K562 (cell line): ENCODE results near the gene PNPLA1. TPM values are rescaled to one million over a fixed set of nuclear protein-coding genes. Genes with fewer than 3 reads are reported as not detected.

Source experiments
- BRD9 ChIP-seq: fragments of 450-650 bp; IDR thresholded peaks from 2 replicates; pipeline ENCODE4 v1.6.1; 2018; ENCODE audit warnings: low read depth; ENCODE audit not compliant: partially characterized antibody
- CEBPG ChIP-seq, 3 experiments: fragments of 200-800 bp in 1 of 3; sonication (Bioruptor generic) in 1 of 3; sonication (generic) in 1 of 3; formaldehyde crosslinking in 1 of 3; IDR thresholded peaks in 2 of 3; conservative IDR thresholded peaks in 1 of 3; 2 replicates each; pipeline versions ENCODE4 v1.6.1 to v1.8.0; 2016 to 2022; ENCODE audit warnings: missing compliant biosample characterization in 2 of 3, missing genetic modification characterization in 2 of 3, mild to moderate bottlenecking in 1 of 3, missing genetic modification reagents in 1 of 3
- DPF2 ChIP-seq: fragments of 450-650 bp; IDR thresholded peaks from 2 replicates; pipeline ENCODE4 v1.6.1; 2016
- EP400 ChIP-seq: fragments of 450-650 bp; IDR thresholded peaks from 2 replicates; pipeline ENCODE4 v1.6.1; 2017; ENCODE audit warnings: antibody characterized with exemption, mild to moderate bottlenecking, moderate library complexity
- HDAC2 ChIP-seq: fragments of 450-650 bp; IDR thresholded peaks from 2 replicates; pipeline ENCODE4 v1.6.1; 2016; ENCODE audit warnings: mild to moderate bottlenecking
- HMG20A ChIP-seq: fragments of 450-650 bp; formaldehyde crosslinking; conservative IDR thresholded peaks from 2 replicates; pipeline ENCODE4 v1.4.0; 2020; ENCODE audit warnings: mild to moderate bottlenecking, mixed read lengths
- ILF3 ChIP-seq: fragments of 450-650 bp; IDR thresholded peaks from 2 replicates; pipeline ENCODE4 v1.6.1; 2018; ENCODE audit warnings: antibody characterized with exemption, mild to moderate bottlenecking, moderate library complexity, borderline replicate concordance
- MAZ ChIP-seq, 2 experiments: fragments of 450-650 bp in 1 of 2; sonication (generic) in 1 of 2; formaldehyde crosslinking; IDR thresholded peaks in 1 of 2; conservative IDR thresholded peaks in 1 of 2; 2 replicates each; pipeline versions ENCODE4 v1.4.0 to v1.5.0; 2020; ENCODE audit warnings: mild to moderate bottlenecking in 1 of 2, missing genetic modification reagents in 1 of 2
- MEF2D ChIP-seq: conservative IDR thresholded peaks from 2 replicates; pipeline ENCODE4 v1.6.1; 2016; ENCODE audit warnings: low read depth, missing genetic modification characterization, missing compliant biosample characterization
- MTA1 ChIP-seq: fragments of 450-650 bp; IDR thresholded peaks from 2 replicates; pipeline ENCODE4 v1.6.1; 2017; ENCODE audit warnings: borderline replicate concordance
- MTA3 ChIP-seq: fragments of 450-650 bp; formaldehyde crosslinking; IDR thresholded peaks from 2 replicates; pipeline ENCODE4 v1.6.1; 2017; ENCODE audit warnings: mild to moderate bottlenecking, borderline replicate concordance
- NR2C2 ChIP-seq, 2 experiments: fragments of 200-800 bp in 1 of 2; sonication (Bioruptor generic) in 1 of 2; sonication (generic) in 1 of 2; formaldehyde crosslinking in 1 of 2; IDR thresholded peaks; 2 replicates each; pipeline versions ENCODE4 v1.6.1 to v1.8.0; 2016 to 2022; ENCODE audit warnings: mild to moderate bottlenecking in 1 of 2, missing compliant biosample characterization in 1 of 2, missing genetic modification characterization in 1 of 2, missing genetic modification reagents in 1 of 2
- POLR2AphosphoS5 ChIP-seq: IDR thresholded peaks from 2 replicates; pipeline ENCODE4 v1.6.1; 2011; ENCODE audit warnings: mild to moderate bottlenecking, low read depth, low read length, moderate library complexity; ENCODE audit not compliant: control insufficient read depth, insufficient read depth
- SMARCA4 ChIP-seq: fragments of 450-650 bp; IDR thresholded peaks from 2 replicates; pipeline ENCODE4 v1.6.1; 2016
- SOX6 ChIP-seq: fragments of 450-650 bp; IDR thresholded peaks from 2 replicates; pipeline ENCODE4 v1.6.1; 2014; ENCODE audit warnings: mild to moderate bottlenecking
- SPI1 ChIP-seq: IDR thresholded peaks from 2 replicates; pipeline ENCODE4 v1.6.1; 2011; ENCODE audit warnings: low read depth, low read length, control low read depth, borderline replicate concordance
- U2AF2 ChIP-seq: fragments of 200-400 bp; formaldehyde crosslinking; optimal IDR thresholded peaks from 2 replicates; pipeline ENCODE3; 2017; ENCODE audit warnings: low read depth, mild to moderate bottlenecking, low read length
- ZEB2 ChIP-seq: fragments of 450-650 bp; IDR thresholded peaks from 2 replicates; pipeline ENCODE4 v1.6.1; 2016
- ZNF696 ChIP-seq: fragments of 250-450 bp; sonication (Bioruptor Pico); conservative IDR thresholded peaks from 2 replicates; pipeline ENCODE4 v1.4.0; 2020; ENCODE audit warnings: mild to moderate bottlenecking, moderate library complexity
- ZNF766 ChIP-seq: fragments of 200-800 bp; sonication (Bioruptor generic); conservative IDR thresholded peaks from 2 replicates; pipeline ENCODE4 v1.6.1; 2016; ENCODE audit warnings: missing genetic modification characterization, missing compliant biosample characterization
- ZNF77 ChIP-seq: fragments of 250-450 bp; sonication (Bioruptor Pico); IDR thresholded peaks from 2 replicates; pipeline ENCODE4 v1.5.0; 2020
- polyA plus RNA-seq, 8 experiments: library from polyadenylated mRNA; depleted of rRNA in 4 of 8; stranded (reverse) in 5 of 8; unstranded in 3 of 8; fragments of >200 nt; fragmentation: Nextera tagmentation in 2 of 8; fragmentation: Illumina TruSeq in 1 of 8; extraction: Ambion mirVana in 2 of 8; extraction: Trizol in 1 of 8; gene quantifications; 2 replicates each; pipeline versions ENCODE4 v1.2.1 to v1.2.3, GENCODE V29; 2011 to 2014; ENCODE audit warnings: inconsistent platforms in 1 of 8, missing spikeins in 1 of 8
- total RNA-seq, 7 experiments: library from RNA; depleted of rRNA in 6 of 7; stranded (reverse); fragments of >200 nt in 6 of 7; fragmentation: Illumina TruSeq in 2 of 7; extraction: Trizol in 2 of 7; gene quantifications; 2 replicates each; pipeline versions ENCODE4 v1.2.1 to v1.2.3, GENCODE V29; 2011 to 2021; ENCODE audit warnings: low replicate concordance in 1 of 7
- TF ChIP-seq, protein P1 (sequence below): fragments of 200-800 bp; sonication (Bioruptor generic); IDR thresholded peaks from 2 replicates; pipeline ENCODE4 v1.6.1; 2017; ENCODE audit warnings: missing genetic modification characterization, missing compliant biosample characterization
- TF ChIP-seq, protein P2 (sequence below), 2 experiments: fragments of 200-800 bp in 1 of 2; sonication (Bioruptor generic) in 1 of 2; sonication (generic) in 1 of 2; formaldehyde crosslinking in 1 of 2; IDR thresholded peaks in 1 of 2; conservative IDR thresholded peaks in 1 of 2; 2 replicates each; pipeline versions ENCODE4 v1.5.0 to v1.6.1; 2016 to 2020; ENCODE audit warnings: missing compliant biosample characterization in 1 of 2, missing genetic modification characterization in 1 of 2, missing genetic modification reagents in 1 of 2

The PNPLA1 gene
- total and polyA plus RNA-seq, 9 of the 15 experiments (the other 6 are each of a cell fraction or from before 2014, with no cell fraction given): 0.04 to 0.27 (median 0.13) TPM; not detected in 2

DNA sequence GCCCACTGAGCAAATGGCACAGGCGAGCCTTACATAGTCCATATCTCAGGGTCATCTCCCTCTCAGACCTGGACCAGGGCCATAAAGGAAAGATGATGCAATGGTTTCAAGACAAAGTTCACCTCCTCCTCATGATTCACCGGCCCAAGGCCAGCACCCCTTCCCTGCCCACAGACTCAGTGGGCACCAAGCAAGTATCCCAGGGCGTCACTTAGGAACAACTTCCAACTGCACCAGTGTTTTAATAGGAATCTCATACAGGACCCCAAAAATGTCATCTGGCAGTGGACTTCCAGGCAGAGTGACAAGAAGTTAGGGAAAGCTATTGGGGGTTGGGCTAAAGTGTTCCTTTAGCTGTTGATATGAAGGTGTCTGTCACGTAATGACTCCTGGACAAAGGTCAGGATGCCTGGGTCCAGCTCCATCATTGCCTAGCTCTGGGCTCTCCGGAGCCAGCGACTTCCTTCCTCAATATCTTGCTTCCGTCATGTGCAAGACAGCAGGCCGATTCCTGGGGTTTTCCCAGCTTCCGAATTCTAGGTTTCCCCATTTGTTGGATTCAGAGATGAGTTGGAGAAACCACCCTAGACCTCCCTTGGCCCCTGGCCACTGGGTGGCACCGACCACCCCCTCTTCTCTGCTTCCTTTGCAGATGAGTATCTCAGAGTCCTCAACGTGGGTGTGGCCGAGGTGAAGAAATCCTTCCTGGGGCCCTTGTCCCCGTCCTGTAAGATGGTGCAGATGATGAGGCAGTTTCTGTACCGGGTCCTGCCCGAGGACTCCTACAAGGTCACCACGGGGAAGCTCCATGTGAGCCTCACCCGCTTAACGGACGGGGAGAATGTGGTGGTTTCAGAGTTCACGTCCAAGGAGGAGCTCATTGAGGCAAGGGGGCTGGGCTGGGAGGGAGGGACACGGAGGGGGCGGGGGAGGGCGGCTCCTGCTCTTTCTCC lies 21.1 kb downstream of the PNPLA1 start (continued):
- TF ChIP-seq, protein P1, sequence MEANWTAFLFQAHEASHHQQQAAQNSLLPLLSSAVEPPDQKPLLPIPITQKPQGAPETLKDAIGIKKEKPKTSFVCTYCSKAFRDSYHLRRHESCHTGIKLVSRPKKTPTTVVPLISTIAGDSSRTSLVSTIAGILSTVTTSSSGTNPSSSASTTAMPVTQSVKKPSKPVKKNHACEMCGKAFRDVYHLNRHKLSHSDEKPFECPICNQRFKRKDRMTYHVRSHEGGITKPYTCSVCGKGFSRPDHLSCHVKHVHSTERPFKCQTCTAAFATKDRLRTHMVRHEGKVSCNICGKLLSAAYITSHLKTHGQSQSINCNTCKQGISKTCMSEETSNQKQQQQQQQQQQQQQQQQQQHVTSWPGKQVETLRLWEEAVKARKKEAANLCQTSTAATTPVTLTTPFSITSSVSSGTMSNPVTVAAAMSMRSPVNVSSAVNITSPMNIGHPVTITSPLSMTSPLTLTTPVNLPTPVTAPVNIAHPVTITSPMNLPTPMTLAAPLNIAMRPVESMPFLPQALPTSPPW: peak; percentile 39; the same call in 1 of the 2 replicates
- TF ChIP-seq HDAC2 (peak; percentile 62; the same call in 1 of the 2 replicates), MAZ (CRISPR knock-in tag; conservative IDR thresholded peaks at IDR 0.05 in 1 of 2, IDR thresholded peaks at IDR 0.05 in 1 of 2) (peak in 1 of 2 experiments; percentile 5; a peak in 1 of 4 replicates), ZEB2 (peak; percentile 51; the same call in 1 of the 2 replicates), NR2C2 (CRISPR knock-in tag; IDR thresholded peaks at IDR 0.05) (no peak), NR2C2 (tag; IDR thresholded peaks at IDR 0.05) (peak; percentile 91), BRD9 (peak; percentile 69), SOX6 (peak; percentile 55; the same call in 1 of the 2 replicates), DPF2 (peak; percentile 64), ILF3 (no peak), SMARCA4 (peak; percentile 72; the same call in 1 of the 2 replicates), ZNF766 (CRISPR knock-in tag) (peak; percentile 71), MEF2D (tag) (0 out of 2 replicates have a peak, but pooled peaks have one; percentile 14), ZNF696 (CRISPR knock-in tag) (no peak), MTA1 (no peak), SPI1 (peak; percentile 41; the same call in 1 of the 2 replicates), MTA3 (peak; percentile 39; the same call in 1 of the 2 replicates), EP400 (peak; percentile 59), HMG20A (CRISPR knock-in tag) (no peak), CEBPG (CRISPR knock-in tag; IDR thresholded peaks at IDR 0.05) (peak; percentile 96), CEBPG (tag; conservative IDR thresholded peaks at IDR 0.05 in 1 of 2, IDR thresholded peaks at IDR 0.05 in 1 of 2) (peak; percentile 99), U2AF2 (no peak), POLR2AphosphoS5 (no peak), ZNF77 (CRISPR knock-in tag) (no peak)
- TF ChIP-seq, protein P2, sequence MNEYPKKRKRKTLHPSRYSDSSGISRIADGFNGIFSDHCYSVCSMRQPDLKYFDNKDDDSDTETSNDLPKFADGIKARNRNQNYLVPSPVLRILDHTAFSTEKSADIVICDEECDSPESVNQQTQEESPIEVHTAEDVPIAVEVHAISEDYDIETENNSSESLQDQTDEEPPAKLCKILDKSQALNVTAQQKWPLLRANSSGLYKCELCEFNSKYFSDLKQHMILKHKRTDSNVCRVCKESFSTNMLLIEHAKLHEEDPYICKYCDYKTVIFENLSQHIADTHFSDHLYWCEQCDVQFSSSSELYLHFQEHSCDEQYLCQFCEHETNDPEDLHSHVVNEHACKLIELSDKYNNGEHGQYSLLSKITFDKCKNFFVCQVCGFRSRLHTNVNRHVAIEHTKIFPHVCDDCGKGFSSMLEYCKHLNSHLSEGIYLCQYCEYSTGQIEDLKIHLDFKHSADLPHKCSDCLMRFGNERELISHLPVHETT (CRISPR knock-in tag; conservative IDR thresholded peaks at IDR 0.05 in 1 of 2, IDR thresholded peaks at IDR 0.05 in 1 of 2): 0 out of 4 replicates have a peak, but pooled peaks of 1 of the 2 experiments have one; percentile 9
